ENCODE data around the gene GNAZ. TPM values are rescaled to one million over a fixed set of nuclear protein-coding genes. Genes with fewer than 3 reads are reported as not detected.
A peak's percentile ranks its signal among the peaks of the same experiment; 100 is the strongest.

GNAZ gene
- total and polyA plus RNA-seq, 2 donors (not counting 1 experiment from before 2014, with no cell fraction given): 2.8 to 9.1 TPM

DNA sequence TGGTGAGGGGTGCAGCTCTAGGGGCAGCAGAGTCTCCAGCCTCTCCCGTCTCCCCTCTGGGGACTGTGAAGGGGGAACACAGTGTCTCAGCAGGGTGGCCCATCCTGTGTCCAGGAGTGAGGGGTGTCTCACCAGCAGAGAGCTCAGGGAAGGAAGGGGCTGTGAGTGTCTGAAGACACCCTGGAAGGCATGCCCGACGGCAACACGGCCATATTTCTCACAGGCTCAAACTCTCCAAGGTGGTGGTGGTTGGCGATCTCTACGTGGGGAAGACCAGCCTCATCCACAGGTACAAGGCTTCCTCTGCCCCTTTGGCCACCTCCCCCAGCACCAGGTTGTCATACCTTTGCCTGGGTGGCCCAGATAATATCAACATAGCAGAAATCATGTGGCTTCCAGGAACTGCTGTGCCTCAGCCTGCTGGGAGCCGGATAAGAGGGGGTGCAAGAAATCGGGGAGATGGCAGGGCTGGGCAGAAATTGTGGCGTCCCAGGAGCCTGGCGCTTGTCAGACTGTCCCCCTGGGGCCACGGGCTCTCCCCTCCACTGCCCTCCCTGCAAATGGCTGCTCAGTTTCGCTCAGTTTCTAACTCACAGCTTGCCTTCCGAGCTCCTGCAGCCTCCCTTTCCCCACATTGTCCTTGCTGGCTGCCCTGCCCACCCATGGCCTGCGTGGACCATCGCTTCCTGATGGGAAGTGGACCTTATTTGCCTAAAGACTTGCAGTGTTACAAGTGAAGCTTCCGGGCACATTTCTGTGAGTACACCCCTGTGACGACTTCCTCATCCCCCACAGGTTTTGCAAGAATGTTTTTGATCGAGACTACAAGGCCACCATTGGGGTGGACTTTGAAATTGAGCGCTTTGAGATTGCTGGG, 82.2 kb downstream of the GNAZ start:
- H3K27me3 Mint-ChIP-seq: no peaks in the 10 kb centered on the region
- H3K9me3 Mint-ChIP-seq (ENCODE audit: insufficient read depth): no peaks in the 10 kb centered on the region
- peaks cover 29% of the 10 kb centered on the region for H3K4me1 Mint-ChIP-seq
- WGBS (ENCODE audit: insufficient coverage): 83% methylated on average over 16 of the region's 19 CpGs
- H3K36me3 ChIP-seq (replicated peaks in 1 of 2; ENCODE audit: control extremely low read depth in 1 of 2, control insufficient read depth in 1 of 2, extremely low read depth in 1 of 2, insufficient read depth in 2 of 2, low read length in 1 of 2): no peaks in the 10 kb centered on the region
- peak overlapping the region; percentile 87 for H3K4me3 Mint-ChIP-seq
- peak overlapping the region; percentile 94 for H3K27ac Mint-ChIP-seq
- POLR2A ChIA-PET: interaction anchor here (0.6 to 0.9 kb wide), 3 partner anchors 9 to 11 kb away, joined by 3 to 4 read pairs (median 3); partner anchors contain the start of gene RSPH14
- H4K20me1 ChIP-seq (ENCODE audit: control insufficient read depth, insufficient read depth, low read length, poor library complexity, severe bottlenecking): no peaks in the 10 kb centered on the region
- H3K9me3 ChIP-seq (ENCODE audit: control extremely low read depth in 1 of 3, control insufficient read depth in 2 of 3, insufficient read depth in 1 of 3, low read length in 2 of 3): no peaks in the 10 kb centered on the region
- H3K4me2 ChIP-seq (replicated peaks; ENCODE audit: low read depth, low read length, poor library complexity, severe bottlenecking): peak overlapping the region; percentile 66
- peaks cover 16 to 23% of the 10 kb centered on the region in 2 donors for H3K4me1 ChIP-seq (ENCODE audit: control insufficient read depth in 2 of 2, insufficient read depth in 2 of 2, low read length in 2 of 2)
- peak; percentile 55 for DNase-seq
- H3K27ac ChIP-seq (ENCODE audit: low read length in 2 of 2): peak overlapping the region; percentile 61 to 64
- H3K27me3 ChIP-seq (replicated peaks in 1 of 4; ENCODE audit: control extremely low read depth in 1 of 4, control insufficient read depth in 3 of 4, insufficient read depth in 4 of 4, low read length in 3 of 4): no peaks in the 10 kb centered on the region
- peak overlapping the region; percentile 39 for H3K9ac ChIP-seq (ENCODE audit: low read length)
- CTCF ChIA-PET: interaction anchor here (0.5 to 2.7 kb wide), 7 partner anchors 8 to 193 kb away, joined by 3 to 12 read pairs (median 4); partner anchors contain the start of gene RAB36
- peak overlapping the region; percentile 20 to 54 (median 36) for H3K4me3 ChIP-seq (ENCODE audit: control extremely low read depth in 1 of 5, extremely low read depth in 1 of 5, insufficient read depth in 1 of 5, low read depth in 2 of 5, low read length in 4 of 5)
- intact Hi-C loops (cut with micrococcal nuclease): no loop called here
- ATAC-seq (ENCODE audit: low read depth): peak; percentile 71
- TF ChIP-seq EZH2 (IDR thresholded peaks at IDR 0.05; ENCODE audit: borderline replicate concordance, insufficient read depth, low read depth, low read length, poor library complexity, severe bottlenecking): no peak
- TF ChIP-seq, protein P1, sequence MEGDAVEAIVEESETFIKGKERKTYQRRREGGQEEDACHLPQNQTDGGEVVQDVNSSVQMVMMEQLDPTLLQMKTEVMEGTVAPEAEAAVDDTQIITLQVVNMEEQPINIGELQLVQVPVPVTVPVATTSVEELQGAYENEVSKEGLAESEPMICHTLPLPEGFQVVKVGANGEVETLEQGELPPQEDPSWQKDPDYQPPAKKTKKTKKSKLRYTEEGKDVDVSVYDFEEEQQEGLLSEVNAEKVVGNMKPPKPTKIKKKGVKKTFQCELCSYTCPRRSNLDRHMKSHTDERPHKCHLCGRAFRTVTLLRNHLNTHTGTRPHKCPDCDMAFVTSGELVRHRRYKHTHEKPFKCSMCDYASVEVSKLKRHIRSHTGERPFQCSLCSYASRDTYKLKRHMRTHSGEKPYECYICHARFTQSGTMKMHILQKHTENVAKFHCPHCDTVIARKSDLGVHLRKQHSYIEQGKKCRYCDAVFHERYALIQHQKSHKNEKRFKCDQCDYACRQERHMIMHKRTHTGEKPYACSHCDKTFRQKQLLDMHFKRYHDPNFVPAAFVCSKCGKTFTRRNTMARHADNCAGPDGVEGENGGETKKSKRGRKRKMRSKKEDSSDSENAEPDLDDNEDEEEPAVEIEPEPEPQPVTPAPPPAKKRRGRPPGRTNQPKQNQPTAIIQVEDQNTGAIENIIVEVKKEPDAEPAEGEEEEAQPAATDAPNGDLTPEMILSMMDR (IDR thresholded peaks at IDR 0.05): no peak
- peak overlapping the region; percentile 79 for H2AFZ ChIP-seq (ENCODE audit: insufficient read depth, low read depth, low read length, poor library complexity, severe bottlenecking)
- H3K79me2 ChIP-seq (ENCODE audit: control insufficient read depth, insufficient read depth, low read length): no peaks in the 10 kb centered on the region

GRCh38 chr22:23153994-23154393, 83.7 kb downstream of the GNAZ start:
- H3K27ac Mint-ChIP-seq: peak overlapping the region; percentile 68
- H3K4me3 Mint-ChIP-seq: no peak overlapping the region
- Histone ChIP-seq H3K9me3 (ENCODE audit: control extremely low read depth in 1 of 3, control insufficient read depth in 2 of 3, insufficient read depth in 1 of 3, low read length in 2 of 3) (no peaks in the 10 kb centered on the region), H3K4me1 (ENCODE audit: control insufficient read depth in 2 of 2, insufficient read depth in 2 of 2, low read length in 2 of 2) (peaks cover 16 to 23% of the 10 kb centered on the region in 2 donors), H3K9ac (ENCODE audit: low read length) (no peak overlapping the region), H3K79me2 (ENCODE audit: control insufficient read depth, insufficient read depth, low read length) (no peaks in the 10 kb centered on the region), H3K36me3 (replicated peaks in 1 of 2; ENCODE audit: control extremely low read depth in 1 of 2, control insufficient read depth in 1 of 2, extremely low read depth in 1 of 2, insufficient read depth in 2 of 2, low read length in 1 of 2) (no peaks in the 10 kb centered on the region), H3K4me2 (replicated peaks; ENCODE audit: low read depth, low read length, poor library complexity, severe bottlenecking) (no peak overlapping the region), H2AFZ (ENCODE audit: insufficient read depth, low read depth, low read length, poor library complexity, severe bottlenecking) (no peak overlapping the region), H4K20me1 (ENCODE audit: control insufficient read depth, insufficient read depth, low read length, poor library complexity, severe bottlenecking) (no peaks in the 10 kb centered on the region), H3K4me3 (ENCODE audit: control extremely low read depth in 1 of 5, extremely low read depth in 1 of 5, insufficient read depth in 1 of 5, low read depth in 2 of 5, low read length in 4 of 5) (no peak overlapping the region), H3K27ac (ENCODE audit: low read length in 2 of 2) (no peak overlapping the region), H3K27me3 (replicated peaks in 1 of 4; ENCODE audit: control extremely low read depth in 1 of 4, control insufficient read depth in 3 of 4, insufficient read depth in 4 of 4, low read length in 3 of 4) (no peaks in the 10 kb centered on the region)
- H3K4me1 Mint-ChIP-seq: peaks cover 29% of the 10 kb centered on the region
- no peak for DNase-seq
- 94% methylated on average over 6 of the region's 7 CpGs for WGBS (ENCODE audit: insufficient coverage)
- ChIA-PET POLR2A (no interaction called here), CTCF (interaction anchor here (0.7 to 2.7 kb wide), 3 partner anchors 9 to 128 kb away, joined by 3 to 12 read pairs (median 3); partner anchors contain the start of gene RAB36)
- no peaks in the 10 kb centered on the region for H3K9me3 Mint-ChIP-seq (ENCODE audit: insufficient read depth)
- H3K27me3 Mint-ChIP-seq: no peaks in the 10 kb centered on the region
- intact Hi-C loops (cut with micrococcal nuclease): no loop called here
- no peak for TF ChIP-seq EZH2 (IDR thresholded peaks at IDR 0.05; ENCODE audit: borderline replicate concordance, insufficient read depth, low read depth, low read length, poor library complexity, severe bottlenecking)
- TF ChIP-seq, protein P1 (IDR thresholded peaks at IDR 0.05): no peak
- no peak for ATAC-seq (ENCODE audit: low read depth)

All from B cell (primary cell).